GM21576 (cell line): ENCODE results near the gene SMLR1.

Experiments used
- ATAC-seq: cut with Tn5 transposase; IDR thresholded peaks from one replicate; pipeline ENCODE4 v1.9.1; 2021; ENCODE audit warnings: mild to moderate bottlenecking, moderate library complexity; ENCODE audit not compliant: unreplicated experiment

Gene SMLR1

DNA sequence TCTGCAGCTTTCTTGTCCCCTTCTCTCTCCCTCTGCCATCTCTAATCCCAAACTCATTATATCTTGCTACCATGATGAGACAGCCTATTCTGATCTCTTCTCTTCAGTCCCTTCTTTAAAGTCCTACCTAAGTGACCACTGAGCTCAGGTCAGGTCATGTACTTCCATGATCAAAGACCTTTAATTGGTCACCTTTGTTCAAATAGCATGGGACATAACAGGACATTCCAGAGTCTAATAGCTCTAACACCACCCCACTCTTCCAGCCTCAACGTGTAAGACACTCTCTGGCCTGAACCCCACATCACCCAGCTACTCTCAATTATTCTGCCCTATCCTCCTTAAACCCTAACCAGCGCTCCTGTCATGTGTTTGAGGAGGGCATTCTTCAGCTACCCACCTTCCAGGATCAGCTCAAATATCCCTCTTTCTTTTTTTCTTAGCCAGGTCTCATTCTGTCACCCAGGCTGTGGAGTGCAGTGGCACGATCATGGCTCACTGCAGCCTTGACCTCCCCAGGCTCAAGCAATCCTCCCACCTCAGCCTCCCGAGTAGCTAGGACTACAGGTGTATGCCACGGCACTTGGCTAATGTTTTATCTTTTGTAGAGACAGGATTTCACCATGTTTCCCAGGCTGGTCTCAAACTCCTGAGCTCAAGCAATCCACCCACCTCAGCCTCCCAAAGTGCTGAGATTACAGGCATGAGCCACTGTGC lies 2.1 kb upstream of the SMLR1 start:
- no peak for ATAC-seq

DNA sequence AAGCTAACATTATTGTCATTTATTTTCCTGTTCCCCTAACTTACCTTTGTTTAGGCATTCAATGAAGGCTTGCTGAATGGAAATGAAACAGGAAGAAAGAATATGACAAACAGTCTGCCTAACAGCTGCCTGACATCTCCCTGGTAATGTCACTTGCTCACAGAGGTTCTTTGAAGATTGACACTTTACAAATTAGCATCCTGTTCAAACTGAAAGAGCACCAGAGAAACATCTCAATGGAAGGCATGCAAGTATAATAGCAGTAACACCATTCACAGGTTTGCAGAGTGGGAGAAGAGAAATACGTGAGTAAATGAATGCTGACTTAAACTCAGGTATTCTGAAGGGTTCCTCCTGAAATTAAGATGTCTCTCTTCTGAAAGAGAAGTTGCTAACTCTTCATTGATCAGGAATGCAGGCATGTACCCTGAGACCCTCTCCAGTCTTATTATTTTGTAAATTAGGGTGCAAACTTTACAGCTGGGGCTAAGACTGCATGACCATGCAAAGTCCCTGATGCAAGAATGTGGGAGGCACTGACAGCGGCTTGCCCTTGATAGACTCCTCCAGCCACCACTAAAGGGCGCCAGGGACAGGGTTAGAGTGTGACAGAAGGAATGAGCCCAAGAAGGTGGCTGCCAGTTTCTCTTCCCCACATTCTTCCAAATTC lies 1.3 kb upstream of the SMLR1 start:
- no peak for ATAC-seq

DNA sequence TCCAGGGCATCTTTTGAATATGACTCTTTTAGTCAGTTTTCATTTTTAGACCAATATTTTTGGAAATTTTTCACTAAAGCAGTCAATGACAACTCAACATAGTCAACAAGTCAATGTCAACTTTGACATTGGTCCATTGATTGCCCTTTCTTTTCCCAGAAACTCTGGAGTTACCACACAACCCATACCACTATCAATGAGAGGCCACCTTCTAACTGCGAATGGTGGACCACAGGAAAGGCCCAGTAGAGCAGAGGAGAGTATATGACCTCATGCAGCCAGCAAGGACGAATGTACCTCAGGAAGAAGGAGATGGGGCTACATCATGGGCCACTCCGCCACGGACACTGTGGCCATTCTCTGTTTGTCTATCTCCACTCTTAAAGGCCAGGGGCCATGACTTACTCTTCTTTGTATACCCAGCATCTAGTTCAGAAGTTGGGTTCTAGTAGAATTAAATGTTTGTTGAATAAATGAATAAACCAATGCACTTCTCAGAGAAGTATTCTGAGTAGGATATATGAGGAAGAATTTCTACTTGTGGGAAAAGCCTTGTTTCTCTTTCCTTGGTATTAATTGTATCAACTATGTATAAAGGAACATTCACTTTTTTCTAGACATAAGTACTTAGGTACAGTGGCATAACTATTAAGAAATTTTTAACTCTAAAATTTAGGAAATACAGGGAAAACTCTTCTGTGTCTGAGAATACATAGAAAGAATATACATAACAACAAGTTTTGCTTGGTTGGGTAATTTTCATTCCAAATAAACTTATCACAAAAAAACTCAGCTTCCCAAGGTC lies 562 bp upstream of the SMLR1 start:
- ATAC-seq, result no peak

GRCh38 chr6:130829333-130829910 lies 2.2 kb downstream of the SMLR1 start:
- no peak for ATAC-seq

DNA sequence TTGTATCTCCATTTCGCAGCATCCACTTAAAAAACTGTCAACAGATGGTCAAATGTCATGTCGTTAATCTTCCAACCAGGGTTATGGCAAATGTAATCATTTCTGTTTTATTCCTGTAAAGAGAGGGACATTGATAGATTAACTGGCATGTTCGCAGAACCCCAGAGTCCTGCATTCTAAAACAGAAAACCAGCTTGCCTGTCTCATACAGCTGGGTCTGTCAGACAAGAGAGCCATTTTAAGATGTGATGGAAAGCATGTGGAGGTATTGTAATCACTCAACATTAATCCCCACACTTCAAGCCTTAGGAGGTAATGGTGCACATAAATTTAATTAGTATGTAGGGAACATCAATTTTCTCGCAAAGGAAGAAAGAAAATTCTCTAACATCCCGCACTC lies 4.4 kb downstream of the SMLR1 start:
- no peak for ATAC-seq

- no peak for ATAC-seq
These were observed 6.4 kb downstream of the SMLR1 start for GRCh38 chr6:130833569-130833968.

GRCh38 chr6:130834482-130835251 lies 7.5 kb downstream of the SMLR1 start:
- no peak for ATAC-seq

DNA sequence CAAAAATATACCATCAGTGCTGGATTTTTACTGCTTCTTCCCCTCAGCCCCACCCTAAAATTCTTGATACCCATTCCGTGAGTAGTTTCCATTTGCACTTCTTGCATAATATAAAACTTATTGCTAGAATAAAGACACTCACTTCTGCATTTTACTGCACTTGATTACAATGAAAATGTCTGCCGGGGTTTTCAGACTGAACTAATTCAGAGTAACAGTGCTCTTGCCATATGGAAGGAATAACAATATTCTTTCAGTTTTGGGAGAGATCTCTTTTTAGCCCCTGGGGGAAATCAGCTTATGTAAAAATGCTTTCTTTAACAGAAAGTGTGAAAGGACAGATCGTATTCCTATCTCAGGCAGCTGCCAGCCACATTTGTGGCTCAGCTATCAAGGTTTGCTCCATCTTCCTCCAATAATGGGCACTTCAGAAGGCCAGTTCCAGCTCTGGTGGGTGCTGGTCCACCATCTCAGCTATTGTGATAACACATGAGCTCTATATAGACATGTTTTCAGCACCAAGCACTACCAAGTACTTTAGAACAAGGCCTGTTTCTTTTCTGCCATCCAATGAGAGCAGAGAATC lies 8.9 kb downstream of the SMLR1 start:
- ATAC-seq, result no peak

DNA sequence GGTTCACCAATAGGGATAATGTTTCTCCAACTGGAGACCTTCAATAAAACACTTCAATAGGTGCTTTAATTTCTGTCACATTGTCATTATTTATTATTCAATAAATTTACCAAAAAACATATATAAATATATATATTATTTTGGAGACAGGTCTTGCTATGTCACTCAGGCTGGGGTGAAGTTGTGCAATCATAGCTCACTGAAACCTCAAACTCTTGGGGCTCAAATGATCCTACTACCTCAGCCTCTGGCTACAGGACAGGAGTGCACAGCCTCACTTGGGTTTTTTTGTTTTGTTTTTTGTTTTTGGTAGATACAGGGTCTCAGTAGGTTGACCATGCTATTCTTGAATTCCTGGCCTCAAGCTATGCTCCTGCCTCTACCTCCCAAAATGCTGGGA lies 9.9 kb downstream of the SMLR1 start:
- ATAC-seq, result no peak

DNA sequence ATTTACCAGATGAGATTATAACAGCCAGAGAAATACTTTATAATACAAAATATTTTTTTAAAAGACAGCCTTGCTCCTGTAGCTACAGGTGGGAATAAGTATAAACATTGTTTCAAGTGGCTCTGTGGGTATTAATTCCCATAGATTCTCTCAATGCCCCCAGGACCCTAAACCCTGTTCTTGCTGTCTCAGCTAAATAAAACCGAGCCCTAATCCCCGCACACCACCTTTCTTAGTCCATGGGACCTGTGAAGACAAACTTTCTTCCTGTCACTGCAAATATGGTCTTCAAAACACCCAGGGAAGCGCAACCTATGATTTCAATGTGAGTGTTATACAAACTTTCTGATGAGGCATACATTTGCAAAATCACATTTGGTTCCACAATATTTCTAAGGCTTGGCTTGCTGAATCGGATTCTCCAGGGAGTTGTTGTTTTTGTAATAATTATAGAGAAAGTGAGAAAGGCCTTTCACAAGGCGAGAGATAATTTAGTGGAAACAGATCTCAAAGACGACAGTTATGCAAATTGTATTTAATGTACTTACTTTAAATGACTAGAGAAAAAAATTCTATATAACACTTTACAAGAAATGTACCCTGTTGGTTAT lies 11.1 kb downstream of the SMLR1 start:
- ATAC-seq, result no peak

DNA sequence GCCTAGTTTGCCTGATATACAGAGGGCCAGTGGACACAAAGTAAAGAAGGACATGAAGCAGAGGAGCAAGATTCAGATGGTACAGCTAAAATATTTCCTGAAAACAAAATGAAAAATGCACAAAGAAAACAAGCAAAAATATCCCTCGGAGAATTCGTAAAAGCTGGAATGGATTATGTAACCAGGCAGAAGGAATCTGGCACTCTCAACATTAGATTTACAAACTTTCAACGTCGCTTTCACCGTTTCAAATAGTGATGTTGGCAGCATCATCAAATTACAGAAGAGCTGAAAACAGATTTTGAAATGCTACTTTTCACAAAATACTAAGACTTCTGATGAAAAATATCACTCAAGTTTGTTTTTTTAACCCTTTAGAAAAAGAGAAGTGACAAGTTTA lies 11.7 kb downstream of the SMLR1 start:
- ATAC-seq, result no peak

- ATAC-seq, result no peak
These were observed 12.2 kb downstream of the SMLR1 start for GRCh38 chr6:130839379-130839778.

DNA sequence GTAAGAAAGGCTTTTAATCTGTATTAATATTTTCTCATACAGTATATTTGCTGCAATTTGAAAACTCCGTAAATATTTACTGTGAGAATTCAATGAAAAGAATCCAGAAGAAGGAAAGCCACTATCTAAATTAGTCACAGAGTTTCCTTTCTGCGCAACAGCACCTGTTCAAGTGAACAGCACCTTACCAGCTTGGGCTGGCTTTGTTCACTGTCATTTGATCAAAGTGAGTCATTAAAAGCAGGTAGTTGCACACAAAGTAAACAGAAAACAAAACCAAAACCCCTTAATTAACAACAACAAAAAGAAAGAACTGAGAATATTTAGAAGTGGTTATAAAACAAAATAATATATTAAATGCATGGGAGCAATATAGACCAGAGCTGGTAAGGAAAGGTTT lies 12.8 kb downstream of the SMLR1 start:
- ATAC-seq, result no peak

- no peak for ATAC-seq
These were observed 14.0 kb downstream of the SMLR1 start for GRCh38 chr6:130841128-130841728.

DNA sequence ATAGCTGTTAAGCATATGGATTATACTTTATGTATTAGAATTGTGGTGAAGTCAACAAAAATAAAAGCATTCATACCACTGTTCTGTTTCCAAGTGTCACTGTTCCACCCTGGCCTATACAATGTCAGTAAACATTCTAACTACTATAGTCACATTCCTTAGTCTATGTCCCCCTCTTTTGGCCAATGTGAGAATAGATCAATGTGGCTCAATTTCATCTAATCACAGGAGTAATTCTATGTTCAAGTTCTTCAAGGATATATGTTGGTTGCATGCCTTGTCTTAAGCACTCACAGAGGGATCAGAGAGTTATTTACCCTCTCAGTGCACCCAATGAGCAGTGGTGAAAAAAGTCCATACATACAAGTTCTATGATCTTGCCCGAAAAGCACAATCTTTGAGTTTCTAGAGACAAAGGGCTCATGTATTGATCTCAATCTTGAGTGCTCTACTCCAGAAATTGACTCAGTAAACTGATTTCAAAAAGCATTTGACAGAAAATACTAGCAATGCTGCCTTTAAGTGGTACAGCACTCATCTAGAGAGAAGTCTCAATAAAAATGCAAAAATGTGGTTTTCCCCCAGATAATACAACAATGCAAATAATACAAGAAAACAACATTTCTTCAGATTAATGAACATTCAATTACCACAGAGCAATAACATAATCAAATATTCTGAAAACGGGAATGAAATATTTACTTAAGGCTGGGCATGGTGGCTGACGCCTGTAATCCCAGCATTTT lies 16.5 kb downstream of the SMLR1 start:
- peak; percentile 91 for ATAC-seq

GRCh38 chr6:130846501-130846900 lies 19.3 kb downstream of the SMLR1 start:
- no peak for ATAC-seq

GRCh38 chr6:130847001-130847910 lies 20.1 kb downstream of the SMLR1 start:
- ATAC-seq, result no peak

DNA sequence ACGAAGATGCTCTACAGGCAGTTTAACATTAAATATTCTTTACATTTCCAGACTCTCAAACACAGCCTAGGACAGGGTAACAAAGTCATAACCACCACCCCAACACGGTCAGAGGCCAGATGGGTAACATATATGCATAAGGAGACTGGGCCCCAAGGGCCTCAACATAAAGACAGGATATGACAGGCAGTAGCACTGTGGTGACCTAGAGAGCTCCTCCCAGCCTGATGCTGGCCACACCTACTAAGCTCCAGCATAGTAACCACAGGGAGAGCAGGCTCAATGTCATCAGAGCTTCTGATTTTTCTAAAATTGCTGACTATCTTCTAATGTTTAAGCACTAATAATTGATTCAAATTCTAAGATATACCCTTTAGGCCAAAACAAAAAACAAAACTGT lies 21.7 kb downstream of the SMLR1 start:
- ATAC-seq, result peak; percentile 94
